Upper lobe of right lung (tissue), 1 donor: ENCODE results near the gene IL11. TPM values are rescaled to one million over a fixed set of nuclear protein-coding genes. Genes with fewer than 3 reads are reported as not detected.

Experiments
- ATAC-seq: fragments of 200-7000 bp; cut with Tn5 transposase; one replicate; pipeline ENCODE4 v1.9.1; 2020; ENCODE audit warnings: mild to moderate bottlenecking, moderate library complexity
- DNase-seq: peaks from one replicate; pipeline ENCODE4 v3.0.0-alpha.2; 2020
- H3K27ac ChIP-seq: fragments of 200-600 bp; one replicate; pipeline ENCODE4 v1.8.0; 2022
- H3K27me3 ChIP-seq: fragments of 200-600 bp; one replicate; pipeline ENCODE4 v1.8.0; 2022; ENCODE audit warnings: mild to moderate bottlenecking
- H3K36me3 ChIP-seq: fragments of 200-600 bp; one replicate; pipeline ENCODE4 v1.8.0; 2022
- H3K4me1 ChIP-seq: fragments of 200-600 bp; one replicate; pipeline ENCODE4 v1.8.0; 2022
- H3K4me3 ChIP-seq: fragments of 200-600 bp; one replicate; pipeline ENCODE4 v1.8.0; 2022; ENCODE audit warnings: mild to moderate bottlenecking
- H3K9me3 ChIP-seq: fragments of 200-600 bp; one replicate; pipeline ENCODE4 v1.8.0; 2022
- intact Hi-C: fragments of 100-400 bp; cut with DNase I; formaldehyde crosslinking; loops from one replicate; pipeline ENCODE4 v1.11.0; 2022
- total RNA-seq: library from RNA; stranded (reverse); fragmentation: NEBNext Ultra II Directional; extraction: Animal tissue kit (Norgen Biotek cat#: 25700); gene quantifications from one replicate; pipeline ENCODE4 v1.2.1, GENCODE V29; 2021
- TF ChIP-seq, protein P1 (sequence below): fragments of 200-600 bp; IDR thresholded peaks from one replicate; pipeline ENCODE4 v1.8.0; 2022; ENCODE audit warnings: antibody characterized with exemption
- donor health status: DM: no; HTN: yes; CAD: no; lungs with severe emphysema.

Gene IL11
- total RNA-seq, 1 donor from 2014 or later, result 0.84 TPM

DNA sequence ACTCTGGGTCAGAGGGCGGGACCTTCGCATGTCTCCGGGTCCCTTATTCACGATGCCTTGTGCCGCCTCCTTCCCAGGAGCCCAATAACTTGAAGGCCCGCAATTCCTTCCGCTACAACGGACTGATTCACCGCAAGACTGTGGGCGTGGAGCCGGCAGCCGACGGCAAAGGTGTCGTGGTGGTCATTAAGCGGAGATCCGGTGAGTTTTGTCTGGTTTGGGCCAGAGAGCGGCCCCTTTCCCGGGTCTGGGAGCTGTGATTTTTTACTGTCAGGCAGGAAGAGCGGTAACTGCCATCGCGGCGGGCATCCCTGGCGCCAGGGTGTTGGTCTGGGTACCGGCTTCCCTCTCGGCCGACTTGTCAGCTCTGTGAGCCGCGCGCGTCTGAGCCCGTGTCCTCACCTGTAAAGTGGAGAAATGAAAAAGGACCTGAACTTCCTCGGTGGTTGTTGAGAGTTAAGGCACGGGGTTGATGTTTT is 16.3 kb upstream of the IL11 start:
- peak overlapping the region; percentile 93 for H3K27ac ChIP-seq
- ATAC-seq (no peak), DNase-seq (no peak)
- H3K4me3 ChIP-seq, result peak overlapping the region; percentile 96
- H3K4me1 ChIP-seq, result peaks cover 38% of the 10 kb centered on the region
- intact Hi-C loops, result no loop called here
- H3K27me3 ChIP-seq, result no peaks in the 10 kb centered on the region
- H3K36me3 ChIP-seq, result peaks cover 37% of the 10 kb centered on the region
- TF ChIP-seq, protein P1, sequence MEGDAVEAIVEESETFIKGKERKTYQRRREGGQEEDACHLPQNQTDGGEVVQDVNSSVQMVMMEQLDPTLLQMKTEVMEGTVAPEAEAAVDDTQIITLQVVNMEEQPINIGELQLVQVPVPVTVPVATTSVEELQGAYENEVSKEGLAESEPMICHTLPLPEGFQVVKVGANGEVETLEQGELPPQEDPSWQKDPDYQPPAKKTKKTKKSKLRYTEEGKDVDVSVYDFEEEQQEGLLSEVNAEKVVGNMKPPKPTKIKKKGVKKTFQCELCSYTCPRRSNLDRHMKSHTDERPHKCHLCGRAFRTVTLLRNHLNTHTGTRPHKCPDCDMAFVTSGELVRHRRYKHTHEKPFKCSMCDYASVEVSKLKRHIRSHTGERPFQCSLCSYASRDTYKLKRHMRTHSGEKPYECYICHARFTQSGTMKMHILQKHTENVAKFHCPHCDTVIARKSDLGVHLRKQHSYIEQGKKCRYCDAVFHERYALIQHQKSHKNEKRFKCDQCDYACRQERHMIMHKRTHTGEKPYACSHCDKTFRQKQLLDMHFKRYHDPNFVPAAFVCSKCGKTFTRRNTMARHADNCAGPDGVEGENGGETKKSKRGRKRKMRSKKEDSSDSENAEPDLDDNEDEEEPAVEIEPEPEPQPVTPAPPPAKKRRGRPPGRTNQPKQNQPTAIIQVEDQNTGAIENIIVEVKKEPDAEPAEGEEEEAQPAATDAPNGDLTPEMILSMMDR, result no peak
- no peaks in the 10 kb centered on the region for H3K9me3 ChIP-seq

DNA sequence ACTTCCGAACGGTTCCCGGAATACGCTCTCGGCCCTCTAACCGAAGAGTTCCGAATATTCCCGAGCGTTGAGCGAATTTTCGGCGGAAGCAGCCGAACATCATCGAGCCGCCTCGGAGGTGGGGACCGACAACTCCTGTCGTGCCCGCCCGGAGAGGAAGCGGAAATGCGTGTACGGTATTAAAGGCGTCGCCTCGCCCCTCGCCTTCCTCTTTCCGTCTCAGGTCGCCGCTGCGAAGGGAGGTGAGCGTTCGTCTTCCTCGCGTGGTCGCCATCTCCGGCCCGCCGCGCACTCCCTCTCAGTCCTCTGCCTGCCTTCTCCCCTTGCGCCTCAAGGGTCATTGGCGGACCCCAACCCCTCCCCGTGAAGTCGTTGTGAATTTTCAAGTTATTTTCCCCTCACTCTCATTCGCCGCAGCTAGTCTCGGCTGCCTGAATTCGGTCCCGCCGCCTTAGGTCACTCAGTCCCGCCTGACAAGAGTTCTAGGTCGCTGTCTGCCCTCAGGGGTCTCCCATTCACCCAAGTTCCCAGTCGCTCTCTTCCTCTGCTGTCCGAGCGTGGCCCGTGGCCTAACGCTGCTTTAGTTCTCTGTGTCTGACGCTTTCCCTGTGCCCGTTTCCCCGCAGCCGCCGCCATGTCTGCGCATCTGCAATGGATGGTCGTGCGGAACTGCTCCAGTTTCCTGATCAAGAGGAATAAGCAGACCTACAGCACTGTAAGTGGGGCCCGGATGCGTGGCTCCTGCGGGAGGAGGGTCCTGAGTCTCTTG is 15.6 kb upstream of the IL11 start, which contains the start of gene RPL28:
RPL28 (plus strand) TSS at position 209 of the 769 bp plus-strand sequence; CDS start at position 635, 426 bp downstream.
- H3K4me1 ChIP-seq, result peaks cover 38% of the 10 kb centered on the region
- peak; percentile 98 for DNase-seq
- H3K36me3 ChIP-seq, result peaks cover 34% of the 10 kb centered on the region
- H3K9me3 ChIP-seq, result no peaks in the 10 kb centered on the region
- H3K27me3 ChIP-seq, result no peaks in the 10 kb centered on the region
- peak; percentile 89 for ATAC-seq
- H3K4me3 ChIP-seq, result peak within 1 kb of the TSS; percentile 96
- TF ChIP-seq, protein P1, result no peak
- peak within 1 kb of the TSS; percentile 93 for H3K27ac ChIP-seq
- intact Hi-C loops, result no loop called here

DNA sequence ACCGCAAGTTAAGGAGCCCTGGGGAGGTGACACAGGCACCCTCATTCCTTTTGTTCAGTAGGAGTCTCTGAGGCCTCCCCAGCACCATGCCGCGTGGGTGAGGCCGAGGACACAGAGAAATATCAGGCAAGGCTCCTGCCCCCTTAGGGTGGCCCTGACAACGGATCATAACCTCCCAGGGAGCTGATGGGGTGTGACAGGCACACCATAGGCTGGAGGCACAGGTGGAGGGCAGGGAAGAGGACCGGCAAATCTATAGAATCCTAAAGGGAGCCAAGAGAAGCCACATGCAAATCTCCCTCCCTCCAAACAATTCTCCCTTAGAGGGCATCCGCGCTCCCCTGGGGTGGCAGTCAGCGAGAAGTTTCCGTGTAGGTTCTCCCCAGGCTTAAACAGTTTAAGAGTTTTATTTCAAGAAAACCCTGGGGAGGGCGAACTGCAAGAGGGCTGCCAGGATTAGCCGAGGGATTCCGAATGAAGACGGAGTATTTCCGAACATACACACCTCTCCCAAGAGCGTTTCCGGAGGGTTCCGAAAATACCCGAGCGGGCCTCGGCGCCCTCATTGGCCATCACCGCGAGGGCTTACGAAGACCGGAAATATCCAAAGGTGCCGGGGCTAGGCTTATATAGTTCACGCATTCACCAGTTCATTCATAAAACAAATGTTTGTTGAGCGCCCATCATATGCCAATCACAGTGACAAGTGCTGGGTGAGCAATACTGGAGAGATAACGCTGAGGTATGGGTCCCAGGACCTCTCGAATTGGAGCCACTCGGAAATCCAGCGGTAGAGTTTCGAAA is 14.9 kb upstream of the IL11 start:
- TF ChIP-seq, protein P1, result no peak
- ATAC-seq (peak; percentile 83), DNase-seq (peak; percentile 97)
- peak overlapping the region; percentile 96 for H3K4me3 ChIP-seq
- peaks cover 38% of the 10 kb centered on the region for H3K4me1 ChIP-seq
- peaks cover 26% of the 10 kb centered on the region for H3K36me3 ChIP-seq
- intact Hi-C loops, result no loop called here
- no peaks in the 10 kb centered on the region for H3K27me3 ChIP-seq
- peak overlapping the region; percentile 93 for H3K27ac ChIP-seq
- H3K9me3 ChIP-seq, result no peaks in the 10 kb centered on the region

DNA sequence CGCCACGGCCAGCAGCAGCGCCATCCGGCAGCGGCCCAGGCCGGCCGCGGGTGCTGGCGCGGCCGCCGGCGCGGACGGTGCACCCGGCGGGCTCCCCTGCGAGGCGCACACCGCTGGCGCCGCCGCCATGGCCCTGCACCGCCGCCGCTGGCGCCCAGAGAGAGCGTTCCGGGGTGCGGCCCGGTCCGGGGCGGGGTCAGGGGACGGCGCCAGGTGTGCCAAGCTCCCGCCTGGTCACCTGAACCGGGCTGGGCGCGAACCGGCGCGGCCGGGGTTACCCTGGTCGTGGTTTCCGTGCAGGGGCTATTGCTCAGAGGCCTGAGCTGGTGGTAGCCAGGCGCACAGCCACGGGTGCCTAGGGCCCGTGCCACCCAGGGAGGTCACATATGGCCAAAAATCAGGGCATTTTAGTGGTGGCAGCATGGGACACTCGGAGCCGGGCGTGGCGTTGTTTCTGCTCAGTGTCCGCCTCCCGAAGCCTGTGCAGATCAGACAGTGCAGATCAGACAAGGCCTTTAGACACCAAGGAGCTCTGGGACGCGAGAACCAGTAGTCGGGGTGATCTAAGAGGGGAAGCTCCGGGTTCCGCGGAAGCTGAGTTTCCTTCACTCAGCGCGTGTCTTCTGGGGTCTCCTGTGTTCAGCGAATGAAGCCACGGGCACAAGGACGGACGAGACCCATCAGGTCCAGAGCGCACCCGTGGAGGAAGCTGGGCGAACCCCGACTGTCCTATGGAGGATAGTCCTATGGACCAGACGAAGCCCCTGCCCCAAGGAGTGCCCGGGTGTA is 14.1 kb upstream of the IL11 start, which contains the start of gene TMEM238:
TMEM238 (minus strand) TSS at position 162 of the 789 bp plus-strand sequence; CDS start at position 129, 33 bp downstream.
- peak; percentile 53 for ATAC-seq
- no peaks in the 10 kb centered on the region for H3K9me3 ChIP-seq

More for the DNA sequence above, 14.1 kb upstream of the IL11 start, which contains the start of gene TMEM238:
- TF ChIP-seq, protein P1, result no peak
- peak; percentile 90 for DNase-seq
- peak within 1 kb of the TSS; percentile 96 for H3K4me3 ChIP-seq
- intact Hi-C loops, result no loop called here
- H3K27ac ChIP-seq, result peak within 1 kb of the TSS; percentile 93
- no peaks in the 10 kb centered on the region for H3K27me3 ChIP-seq
- peaks cover 24% of the 10 kb centered on the region for H3K36me3 ChIP-seq
- peaks cover 38% of the 10 kb centered on the region for H3K4me1 ChIP-seq
